ENCODE data around the gene ART5.

ART5 gene, protein sequence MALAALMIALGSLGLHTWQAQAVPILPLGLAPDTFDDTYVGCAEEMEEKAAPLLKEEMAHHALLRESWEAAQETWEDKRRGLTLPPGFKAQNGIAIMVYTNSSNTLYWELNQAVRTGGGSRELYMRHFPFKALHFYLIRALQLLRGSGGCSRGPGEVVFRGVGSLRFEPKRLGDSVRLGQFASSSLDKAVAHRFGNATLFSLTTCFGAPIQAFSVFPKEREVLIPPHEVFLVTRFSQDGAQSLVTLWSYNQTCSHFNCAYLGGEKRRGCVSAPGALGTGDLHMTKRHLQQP

DNA sequence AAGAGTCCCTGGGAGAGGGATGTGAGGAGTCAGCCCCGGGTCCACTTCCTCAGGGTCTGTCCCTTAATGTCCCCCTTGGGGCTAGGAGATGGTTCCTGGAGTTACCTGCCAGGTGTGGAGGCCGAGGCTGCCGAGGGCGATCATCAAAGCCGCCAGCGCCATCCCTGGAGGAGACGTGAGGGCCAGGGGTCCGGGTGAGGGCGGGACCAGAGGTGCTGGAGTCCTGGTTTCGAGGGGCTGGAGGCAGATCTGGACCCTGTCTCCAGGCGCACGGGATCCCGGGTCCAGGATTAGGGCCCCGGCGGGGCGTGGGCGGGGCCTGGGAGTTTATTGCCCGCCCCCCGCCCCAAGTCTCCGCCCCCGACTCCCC lies at the start of gene ART5:
Gene ART5, minus strand, starts transcription at position 292 of the 370 bp plus-strand sequence. Its CDS starts 130 bp downstream, at position 162.
- no peak for DNase-seq

DNA sequence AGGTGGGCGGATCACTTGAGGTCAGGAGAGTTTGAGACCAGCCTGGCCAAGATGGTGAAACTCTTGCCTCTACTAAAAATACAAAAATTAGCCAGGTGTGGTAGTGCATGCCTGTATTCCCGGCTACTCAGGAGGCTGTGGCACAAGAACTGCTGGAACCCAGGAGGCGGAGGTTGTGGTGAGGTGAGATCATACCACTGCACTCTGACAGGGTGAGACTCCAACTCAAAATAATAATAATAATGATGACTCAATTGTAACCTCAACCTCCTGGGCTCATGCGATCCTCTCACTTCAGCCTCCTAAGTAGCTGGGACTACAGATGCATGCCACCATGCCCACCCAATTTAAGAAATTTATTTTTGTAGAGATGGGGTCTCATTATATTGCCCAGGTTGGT lies 45.0 kb upstream of the ART5 start:
- DNase-seq = no peak

DNA sequence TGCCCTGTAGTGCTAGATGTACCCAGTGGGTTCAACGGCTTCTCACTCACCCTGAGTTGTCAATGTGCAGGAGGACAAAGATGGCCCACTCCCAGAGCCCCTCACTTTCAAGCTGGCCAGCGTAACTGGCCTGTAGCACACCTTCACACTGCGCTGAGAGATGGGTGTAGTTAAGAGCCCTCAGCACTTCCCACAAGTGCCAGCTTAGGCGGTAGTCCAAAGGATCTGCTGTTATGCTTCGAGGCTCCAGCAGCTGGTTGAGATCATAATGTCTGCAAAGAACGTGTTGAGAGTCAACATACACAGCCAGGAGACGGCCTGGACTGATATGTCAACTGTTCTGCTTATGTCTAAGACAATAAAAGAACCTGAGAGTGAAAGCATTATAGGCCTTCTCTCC lies 44.1 kb upstream of the ART5 start:
- no peak for DNase-seq

DNA sequence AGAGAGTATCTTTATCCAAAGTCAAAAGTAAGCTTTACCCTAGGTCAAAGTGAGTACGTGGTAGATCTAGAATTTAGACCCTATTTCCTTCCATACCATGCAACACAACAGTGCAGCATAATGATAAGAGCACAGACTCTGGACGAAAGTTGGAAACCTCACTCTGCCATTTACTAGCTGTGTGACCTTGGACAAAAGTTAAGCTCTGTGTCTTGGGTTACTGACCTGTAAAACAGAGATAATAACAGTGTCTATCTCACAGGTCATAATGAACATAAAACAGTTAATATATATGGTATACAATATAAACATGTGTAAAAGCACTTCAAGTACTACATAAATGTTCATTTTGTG lies 43.0 kb upstream of the ART5 start:
- DNase-seq = no peak

DNA sequence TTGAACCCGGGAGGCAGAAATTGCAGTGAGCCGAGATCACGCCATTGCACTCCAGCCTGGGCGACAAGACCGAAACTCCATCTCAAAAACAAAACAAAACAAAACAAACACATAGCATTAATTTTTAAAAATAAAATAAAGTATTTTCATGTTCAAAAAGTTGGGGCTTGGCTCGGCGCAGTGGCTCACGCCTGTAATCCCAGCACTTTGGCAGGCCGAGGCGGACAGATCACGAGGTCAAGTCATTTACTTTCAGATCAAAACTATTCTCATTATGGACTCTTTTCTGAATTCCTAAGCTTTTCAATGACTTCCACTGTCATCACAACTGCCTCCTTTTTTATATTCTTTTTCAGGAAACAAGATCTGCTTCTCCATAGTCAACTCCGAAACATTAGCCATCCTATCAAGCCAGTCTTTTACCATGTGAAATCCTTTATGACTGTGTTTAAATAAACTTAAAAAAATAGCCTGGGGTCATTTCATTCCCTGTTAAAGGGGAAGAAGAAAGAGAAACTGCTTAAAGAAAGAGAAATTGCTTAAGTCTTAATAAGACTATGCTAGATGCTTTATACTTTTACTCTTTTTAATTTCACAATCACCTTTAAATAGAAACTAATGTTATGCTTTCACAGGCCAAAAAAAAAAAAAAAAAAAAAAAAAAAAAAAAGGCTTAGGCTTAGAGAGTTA lies 42.5 kb upstream of the ART5 start:
- DNase-seq = no peak

DNA sequence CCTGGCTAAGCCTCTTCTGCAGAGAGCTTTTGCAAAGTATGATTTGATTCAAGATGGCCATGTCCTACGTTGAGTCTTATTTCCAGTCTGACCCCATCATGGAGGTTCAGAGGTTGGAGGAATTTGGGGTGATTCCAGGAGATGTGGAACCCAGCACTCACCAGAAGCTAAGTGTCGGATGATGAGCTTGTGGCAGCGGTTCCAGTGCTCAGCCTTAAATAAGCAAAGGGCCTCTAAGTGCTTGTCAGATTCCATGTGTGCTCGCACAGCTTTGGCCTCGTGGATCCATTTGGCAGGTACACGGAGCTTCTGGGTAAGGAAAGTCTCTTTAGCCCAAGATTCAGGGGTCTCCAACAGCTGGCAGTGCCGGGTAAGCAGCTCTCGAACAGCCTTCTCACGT lies 41.2 kb upstream of the ART5 start:
- no peak for DNase-seq

DNA sequence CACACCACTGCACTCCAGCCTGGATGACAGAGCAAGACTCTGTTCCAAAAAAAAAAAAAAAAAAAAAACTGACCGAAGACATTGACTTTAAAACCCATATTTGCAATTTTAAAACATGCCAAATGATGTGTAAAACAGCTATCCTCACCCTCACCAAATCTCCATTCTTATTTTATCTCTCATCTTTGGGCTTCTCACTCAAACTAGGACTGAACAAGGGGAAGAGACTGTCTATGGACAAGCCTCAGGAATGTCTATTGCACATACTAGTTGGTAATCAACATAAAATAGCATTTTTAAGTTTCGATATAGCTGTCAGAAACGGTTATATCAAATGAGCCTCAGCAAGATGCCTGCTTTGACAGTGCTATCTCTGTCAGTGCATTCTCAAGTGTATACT lies 37.3 kb upstream of the ART5 start:
- DNase-seq = no peak

DNA sequence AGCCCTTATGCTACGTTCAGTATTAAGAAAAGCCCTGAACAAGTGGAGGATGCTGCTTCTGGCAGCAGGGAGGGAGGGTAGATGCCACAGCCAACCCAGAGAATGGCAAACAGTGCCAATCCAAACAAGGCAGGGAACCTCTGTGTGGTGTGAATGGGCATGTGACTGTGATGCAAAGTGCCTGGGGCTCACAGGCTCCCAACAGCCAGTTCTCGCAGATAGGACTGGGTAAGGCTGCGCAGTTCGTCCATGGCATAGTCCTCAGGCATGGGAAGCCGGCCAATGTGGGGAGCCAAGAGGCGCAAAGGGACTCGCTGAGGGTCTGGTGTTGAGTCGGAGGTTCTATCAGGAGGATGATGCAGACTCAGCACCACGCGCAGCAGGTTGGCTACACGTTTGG lies 34.2 kb upstream of the ART5 start:
- no peak for DNase-seq

DNA sequence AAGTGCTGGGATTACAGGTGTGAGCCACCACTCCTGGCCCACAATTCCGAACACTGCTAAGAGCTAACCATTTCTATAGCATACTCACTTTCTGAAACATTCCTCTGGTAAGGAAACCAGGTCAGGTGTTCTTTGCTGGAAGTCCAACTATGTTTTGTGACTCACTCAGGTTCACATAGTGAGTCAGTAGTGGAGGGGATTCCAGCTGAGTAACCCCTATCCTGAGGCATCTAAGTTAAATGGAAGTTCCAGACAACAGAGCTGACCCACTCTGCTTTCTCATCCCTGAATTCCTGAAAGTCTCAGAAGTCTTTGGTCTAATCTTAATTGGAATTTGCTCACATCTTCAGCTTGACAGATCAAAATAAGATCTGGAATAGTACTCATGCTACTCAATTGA lies 32.4 kb upstream of the ART5 start:
- DNase-seq = no peak

DNA sequence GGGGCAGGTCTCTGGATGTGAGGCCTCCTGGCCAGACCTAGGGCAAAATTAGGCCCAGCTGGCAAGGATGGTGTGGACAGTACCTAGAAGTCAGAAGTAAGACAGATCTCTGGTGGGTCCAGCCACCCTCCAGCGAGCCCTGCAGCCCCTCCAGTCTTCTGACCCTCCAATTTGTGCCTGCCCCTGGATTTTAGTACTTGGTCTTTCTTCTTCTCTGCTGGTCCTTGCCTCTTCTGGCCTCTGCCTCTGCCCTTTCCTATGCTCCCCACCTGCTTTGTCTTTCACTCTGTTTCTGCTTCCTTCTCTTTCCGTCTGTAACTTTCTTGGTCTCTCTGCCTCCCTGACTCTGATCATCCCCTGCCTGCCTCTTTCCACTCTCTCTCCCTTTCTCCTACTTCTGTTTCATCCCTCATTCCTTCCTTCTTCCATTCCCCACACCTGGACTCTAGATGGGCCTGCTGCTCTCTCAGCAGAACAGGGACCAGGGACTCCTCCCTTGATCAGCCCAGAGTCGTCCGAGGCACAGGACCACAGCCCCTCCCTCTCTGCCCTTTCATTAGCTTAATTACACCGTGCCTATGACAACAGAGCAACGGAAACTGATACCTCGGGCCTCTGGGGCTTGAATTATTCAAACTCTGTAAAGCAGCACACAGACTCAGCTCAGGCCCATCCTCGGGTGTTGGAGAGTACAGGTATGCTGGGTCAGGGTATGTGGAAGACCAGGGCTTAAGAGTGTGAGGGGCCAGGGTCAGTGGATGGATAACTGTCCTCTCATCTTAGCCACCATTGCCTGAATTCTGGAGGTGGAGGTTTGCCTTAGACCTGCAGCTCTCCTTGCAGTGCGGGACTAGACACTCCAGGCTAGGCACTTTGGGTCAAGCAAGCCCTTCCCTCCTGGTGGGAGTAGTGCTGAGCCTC lies 29.8 kb upstream of the ART5 start, which contains the start of gene CHRNA10:
Gene CHRNA10, minus strand, starts transcription at position 51 of the 921 bp plus-strand sequence. CDS start 72 bp downstream, outside the sequence.
- no peak for DNase-seq

DNA sequence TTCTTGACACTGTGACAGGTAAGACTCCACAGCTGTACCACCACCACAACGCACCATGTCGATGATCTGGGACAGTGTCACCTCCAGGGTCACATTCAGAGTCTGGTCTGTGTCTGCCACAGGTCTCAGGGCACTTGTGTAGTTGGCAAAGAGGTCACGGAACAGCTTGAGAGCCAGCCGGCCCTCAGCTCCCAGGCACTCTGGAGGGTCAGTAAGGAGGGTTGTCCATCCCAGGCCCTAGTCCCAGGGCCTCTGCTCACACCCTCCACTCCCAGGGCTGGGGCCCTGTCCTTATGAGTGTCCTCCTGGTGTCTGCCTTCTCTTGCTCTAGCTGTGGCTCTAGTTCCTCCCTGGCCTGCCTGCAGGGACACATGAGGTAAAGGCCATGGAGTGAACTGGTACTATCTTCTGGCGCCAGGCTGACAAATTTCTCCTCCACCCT lies 28.0 kb upstream of the ART5 start:
- no peak for DNase-seq

DNA sequence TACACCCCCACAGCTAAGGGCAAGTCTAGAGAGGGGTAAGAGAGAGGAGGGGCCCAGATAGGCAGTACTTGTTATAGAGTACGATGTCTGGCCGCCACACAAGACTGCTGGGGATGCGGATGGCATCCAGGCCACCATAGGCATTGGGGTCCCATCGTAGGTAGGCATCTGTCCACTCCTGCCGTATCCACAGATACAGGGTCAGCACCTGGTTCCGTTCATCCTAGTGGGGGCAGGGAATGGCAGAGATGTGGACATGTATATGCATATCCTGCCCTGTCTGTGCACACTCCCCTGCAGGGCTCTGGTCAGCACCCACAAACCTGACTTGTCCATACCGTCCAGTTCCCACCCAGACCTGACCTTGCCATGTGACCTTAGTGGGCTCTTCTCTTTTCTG lies 27.3 kb upstream of the ART5 start:
- no peak for DNase-seq

DNA sequence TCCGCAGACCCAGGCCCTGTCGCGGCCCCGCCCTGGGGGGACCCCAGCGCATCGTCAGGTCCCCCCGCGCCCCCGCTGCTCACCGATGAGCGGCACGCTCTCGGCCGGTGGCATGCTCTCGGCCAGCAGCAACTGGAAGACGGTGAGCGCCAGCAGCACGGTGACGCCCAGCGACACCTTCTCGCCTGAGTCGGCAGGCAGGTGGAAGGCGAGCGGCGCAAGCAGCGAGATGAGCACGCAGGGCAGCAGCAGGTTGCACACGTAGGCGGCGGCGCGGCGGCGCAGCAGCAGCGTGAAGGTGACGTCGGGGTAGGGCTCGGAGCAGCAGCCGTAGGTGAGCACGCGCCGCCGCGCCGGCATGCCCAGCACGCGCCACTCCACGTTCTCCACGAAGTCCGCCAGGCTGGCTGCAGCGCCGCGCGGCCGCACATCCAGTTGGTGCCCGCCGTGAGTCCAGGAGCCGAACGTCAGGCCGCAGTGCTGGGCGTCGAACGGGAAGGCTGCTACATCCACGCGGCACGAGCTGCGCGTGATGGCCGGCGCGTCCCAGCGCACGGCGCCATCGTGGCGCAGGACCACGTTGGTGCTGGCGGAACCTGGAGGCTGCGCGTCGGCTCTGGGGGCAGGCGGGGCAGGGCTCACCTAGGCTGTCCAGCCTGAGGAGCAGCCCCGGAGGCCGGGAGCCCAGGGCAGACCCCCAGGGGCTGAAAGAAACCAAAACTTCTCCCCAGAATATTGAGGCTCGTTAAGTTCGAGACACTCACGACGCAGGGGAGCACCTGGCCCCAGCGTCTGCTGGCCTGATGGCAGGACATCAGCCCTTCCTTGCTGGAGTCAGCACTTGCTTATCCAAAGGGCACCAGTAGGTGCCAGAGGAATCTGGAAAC lies 25.6 kb upstream of the ART5 start:
- DNase-seq = no peak

DNA sequence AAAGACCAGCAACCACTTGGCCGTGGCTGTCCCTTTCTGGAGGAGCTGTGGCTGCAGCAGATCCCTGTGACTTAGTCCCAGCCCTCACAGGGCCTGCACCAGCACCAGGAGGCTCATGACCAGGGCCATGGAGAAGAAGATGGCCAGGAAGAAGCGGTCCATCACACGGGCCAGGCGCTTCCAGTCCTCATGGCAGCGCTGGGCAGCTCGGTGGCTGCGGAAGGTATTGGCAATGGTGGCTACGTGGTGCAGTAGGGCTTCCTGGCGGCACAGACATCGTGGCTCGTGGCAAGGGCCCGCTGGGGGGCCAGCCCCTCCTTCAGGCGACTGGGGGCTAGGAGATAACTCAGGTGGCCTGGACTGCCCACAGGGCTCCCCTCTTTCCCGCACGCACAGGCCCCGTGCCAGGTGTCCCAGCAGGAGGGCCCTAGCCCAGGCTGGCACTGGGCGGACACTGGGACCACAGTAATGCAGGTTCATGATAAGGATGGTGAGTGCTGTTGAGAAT lies 24.3 kb upstream of the ART5 start:
- DNase-seq = no peak

DNA sequence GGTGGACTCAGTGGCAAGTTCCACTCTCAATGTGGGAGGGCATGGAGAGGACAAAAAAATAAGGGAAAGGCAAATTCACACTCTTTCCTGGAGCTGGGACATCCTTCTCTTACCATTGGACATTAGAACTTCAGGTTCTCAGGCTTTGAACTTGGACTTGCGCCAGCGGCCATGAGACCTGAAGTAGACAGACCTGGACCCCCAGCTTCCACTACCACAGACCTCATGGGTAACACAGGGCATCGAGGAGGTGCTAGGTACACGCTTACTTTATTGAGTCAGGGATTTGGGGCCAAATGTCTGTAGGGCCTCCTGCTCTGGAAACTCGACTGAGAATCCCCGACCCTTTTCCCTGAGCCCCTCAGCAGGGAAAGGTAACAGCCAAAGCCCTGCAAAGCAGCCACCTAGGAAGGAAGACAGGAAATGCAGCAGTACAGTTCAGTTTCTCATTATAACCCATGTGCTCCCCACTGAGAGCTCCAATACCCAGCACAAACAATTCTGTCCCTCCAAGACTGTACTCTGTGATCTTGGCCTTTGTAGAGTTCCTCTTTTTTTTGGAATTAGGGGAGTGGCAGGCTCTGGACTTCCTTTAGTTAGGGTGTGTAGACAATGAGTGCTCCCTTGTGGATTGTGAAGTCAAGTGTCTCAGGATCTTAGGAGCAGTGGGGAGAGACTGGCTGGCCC lies 23.7 kb upstream of the ART5 start:
- no peak for DNase-seq

DNA sequence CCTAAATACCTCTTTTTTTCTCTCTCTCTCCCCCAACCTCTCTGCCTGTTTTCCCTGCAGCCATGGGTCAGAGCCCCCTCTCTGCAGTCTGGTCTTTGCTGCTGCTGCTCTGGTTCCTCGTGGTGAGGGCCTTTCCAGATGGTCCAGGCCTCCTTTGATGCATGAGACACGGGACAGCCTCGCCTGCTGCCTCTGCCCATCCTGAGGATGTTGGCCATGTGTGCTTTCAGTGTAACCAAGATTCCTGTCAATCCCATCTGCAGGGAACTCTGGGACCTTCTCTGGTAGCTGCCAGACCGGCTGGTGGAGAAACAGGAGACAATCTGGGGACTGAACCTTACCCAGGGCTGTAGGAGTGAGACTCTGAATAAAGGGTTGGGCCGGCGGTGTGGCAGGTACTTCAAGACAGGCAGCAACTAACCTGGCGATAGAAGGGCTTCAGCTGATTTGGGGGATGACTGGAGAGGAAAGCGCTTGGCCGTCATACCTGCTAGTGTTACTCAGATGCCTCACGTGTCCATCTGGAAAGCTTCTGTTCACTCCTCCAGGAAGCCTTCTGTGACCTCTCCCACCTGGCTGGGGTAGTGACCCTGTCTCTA lies 22.3 kb upstream of the ART5 start:
- no peak for DNase-seq

DNA sequence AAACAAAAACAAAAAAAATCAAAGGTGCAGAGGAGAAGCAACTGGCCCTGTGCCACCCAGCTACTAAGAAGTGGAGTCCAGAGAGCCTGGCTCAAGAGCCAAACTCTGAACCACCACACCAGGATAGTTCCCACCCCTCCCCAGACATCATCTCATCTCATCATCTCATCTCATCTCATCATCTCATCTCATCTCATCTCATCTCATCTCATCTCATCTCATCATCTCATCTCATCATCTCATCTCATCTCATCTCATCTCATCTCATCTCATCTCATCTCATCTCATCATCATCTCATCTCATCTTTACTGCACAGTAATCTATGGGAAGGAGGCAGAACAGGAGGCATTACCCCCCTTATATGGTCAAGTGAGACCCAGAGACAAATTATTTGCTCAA lies 21.1 kb upstream of the ART5 start:
- DNase-seq = no peak

DNA sequence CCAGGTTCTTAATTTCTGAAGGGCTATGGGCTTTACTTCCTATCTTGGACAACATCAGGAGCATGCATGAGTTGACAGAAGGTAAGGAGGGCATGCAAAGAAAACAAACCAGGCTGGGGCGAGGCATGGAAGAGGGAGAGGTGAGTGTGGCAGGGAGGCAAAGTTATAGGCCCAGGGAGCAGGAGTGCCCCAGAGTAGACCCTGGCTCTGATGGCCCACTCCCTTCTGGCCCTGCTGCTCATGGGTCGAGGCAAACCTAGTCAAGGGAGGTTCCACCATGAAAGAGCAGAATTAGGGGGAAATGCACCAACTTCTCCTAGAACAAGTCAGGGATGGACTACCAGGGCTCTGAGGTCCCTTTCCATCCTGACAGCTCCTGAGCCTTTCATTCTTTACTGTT lies 19.2 kb upstream of the ART5 start:
- no peak for DNase-seq

DNA sequence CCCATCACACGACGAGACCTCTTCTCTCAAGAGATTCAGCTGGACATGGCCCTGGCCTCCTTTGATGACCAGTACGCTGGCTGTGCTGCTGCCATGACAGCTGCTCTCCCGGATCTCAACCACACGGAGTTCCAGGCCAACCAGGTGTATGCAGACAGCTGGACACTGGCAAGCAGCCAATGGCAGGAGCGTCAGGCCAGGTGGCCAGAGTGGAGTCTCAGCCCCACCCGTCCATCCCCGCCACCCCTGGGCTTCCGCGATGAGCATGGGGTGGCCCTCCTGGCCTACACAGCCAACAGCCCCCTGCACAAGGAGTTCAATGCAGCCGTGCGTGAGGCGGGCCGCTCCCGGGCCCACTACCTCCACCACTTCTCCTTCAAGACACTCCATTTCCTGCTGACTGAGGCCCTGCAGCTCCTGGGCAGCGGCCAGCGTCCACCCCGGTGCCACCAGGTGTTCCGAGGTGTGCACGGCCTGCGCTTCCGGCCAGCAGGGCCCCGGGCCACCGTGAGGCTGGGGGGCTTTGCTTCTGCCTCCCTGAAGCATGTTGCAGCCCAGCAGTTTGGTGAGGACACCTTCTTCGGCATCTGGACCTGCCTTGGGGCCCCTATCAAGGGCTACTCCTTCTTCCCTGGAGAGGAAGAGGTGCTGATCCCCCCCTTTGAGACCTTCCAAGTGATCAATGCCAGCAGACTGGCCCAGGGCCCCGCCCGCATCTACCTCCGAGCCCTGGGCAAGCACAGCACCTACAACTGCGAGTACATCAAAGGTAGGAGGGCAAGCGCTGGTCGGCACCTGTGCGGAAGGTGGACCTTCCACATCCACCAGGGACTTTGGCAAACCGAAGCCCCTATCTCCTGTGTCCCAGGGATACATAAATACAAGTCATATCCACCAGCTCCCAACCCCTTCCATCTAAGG lies 18.1 kb upstream of the ART5 start:
- DNase-seq = no peak

DNA sequence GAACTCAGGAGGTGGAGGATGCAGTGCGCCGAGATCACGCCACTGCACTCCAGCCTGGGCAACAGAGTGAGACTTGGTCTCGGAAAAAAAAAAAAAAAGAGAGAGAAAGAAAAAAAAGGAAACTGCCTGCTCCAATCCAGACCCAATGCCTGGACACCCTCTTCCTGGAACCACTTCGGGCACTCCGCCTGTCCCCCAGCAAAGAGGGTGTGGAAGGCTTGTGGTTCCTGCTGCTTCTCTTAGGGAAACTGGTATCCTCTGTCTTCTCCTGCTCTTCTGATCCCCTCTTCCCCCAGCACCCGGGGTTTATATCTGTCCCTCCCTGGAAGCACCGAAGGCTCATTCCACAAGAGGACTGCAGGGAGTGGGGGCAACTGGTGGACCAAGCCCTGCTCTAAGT lies 16.5 kb upstream of the ART5 start:
- no peak for DNase-seq
